Stimulated activated CD8-positive, alpha-beta memory T cell treated with anti-CD3 and anti-CD28 coated beads, Interleukin-7, amount 100 ng/mL, for 4 hours (primary cell): ENCODE data around the gene UNKL.

ENCODE experiments used
- DNase-seq, 2 donors: peaks; one replicate each; pipeline ENCODE4 v3.0.0-alpha.2; 2020; ENCODE audit warnings: low read depth in 2 of 2

The UNKL gene, protein sequence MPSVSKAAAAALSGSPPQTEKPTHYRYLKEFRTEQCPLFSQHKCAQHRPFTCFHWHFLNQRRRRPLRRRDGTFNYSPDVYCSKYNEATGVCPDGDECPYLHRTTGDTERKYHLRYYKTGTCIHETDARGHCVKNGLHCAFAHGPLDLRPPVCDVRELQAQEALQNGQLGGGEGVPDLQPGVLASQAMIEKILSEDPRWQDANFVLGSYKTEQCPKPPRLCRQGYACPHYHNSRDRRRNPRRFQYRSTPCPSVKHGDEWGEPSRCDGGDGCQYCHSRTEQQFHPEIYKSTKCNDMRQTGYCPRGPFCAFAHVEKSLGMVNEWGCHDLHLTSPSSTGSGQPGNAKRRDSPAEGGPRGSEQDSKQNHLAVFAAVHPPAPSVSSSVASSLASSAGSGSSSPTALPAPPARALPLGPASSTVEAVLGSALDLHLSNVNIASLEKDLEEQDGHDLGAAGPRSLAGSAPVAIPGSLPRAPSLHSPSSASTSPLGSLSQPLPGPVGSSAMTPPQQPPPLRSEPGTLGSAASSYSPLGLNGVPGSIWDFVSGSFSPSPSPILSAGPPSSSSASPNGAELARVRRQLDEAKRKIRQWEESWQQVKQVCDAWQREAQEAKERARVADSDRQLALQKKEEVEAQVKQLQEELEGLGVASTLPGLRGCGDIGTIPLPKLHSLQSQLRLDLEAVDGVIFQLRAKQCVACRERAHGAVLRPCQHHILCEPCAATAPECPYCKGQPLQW

DNA sequence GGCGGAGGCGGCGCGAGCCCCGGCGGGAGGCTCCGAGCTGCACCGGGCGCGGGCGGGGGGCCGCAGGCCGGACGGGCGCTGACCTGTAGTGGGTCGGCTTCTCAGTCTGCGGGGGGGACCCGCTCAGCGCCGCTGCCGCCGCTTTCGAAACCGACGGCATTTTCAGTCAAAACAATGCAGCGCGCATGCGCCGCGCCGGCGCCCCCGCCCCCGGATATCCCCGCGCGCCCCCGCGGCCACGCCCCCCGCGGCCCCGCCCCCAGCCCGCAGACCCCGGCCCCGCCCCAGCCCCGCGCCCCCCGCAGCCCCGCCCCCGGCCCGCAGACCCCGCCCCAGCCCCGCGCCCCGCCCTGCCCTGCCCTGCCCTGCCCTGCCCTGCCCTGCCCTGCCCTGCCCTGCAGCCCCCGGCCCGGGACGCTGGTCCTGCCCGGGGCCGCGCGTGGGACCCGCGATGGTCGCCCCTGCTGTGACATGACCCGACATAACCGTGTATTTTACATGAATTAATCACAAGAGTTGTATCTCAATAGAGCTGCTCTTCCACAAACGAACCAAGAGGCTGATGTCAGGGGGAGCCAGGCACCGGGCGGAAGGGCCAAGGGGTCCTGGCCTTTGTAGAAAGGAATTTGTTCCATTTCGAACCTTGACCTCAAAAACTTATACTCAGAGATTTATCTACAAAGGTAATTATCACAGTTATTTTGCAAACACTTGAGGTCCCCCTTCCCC lies at the start of gene UNKL:
Gene UNKL (minus strand): TSS at position 173 of the 729 bp plus-strand sequence. CDS start 13 bp downstream, at position 160.
- DNase-seq = peak; percentile 59 to 78

DNA sequence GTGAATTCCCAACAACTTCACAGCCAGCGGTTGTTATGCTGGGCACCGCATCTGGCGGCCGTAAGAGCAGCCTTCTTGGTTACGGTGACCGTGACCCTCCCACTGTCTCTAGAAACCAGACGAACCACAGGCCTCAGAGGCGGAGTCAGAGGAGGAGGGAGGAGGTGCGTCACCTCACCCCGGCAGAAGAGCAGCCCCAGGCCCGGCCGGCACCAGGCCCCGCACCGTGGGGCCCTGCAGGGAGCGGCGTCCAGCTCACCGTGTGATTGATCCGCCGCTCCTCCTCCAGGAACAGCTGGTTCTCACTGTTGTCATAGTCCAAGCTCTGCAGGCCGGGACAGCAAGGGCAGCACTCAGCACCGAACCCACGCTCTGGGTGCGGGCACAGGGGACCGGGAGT lies 46.6 kb upstream of the UNKL start:
- DNase-seq = no peak

DNA sequence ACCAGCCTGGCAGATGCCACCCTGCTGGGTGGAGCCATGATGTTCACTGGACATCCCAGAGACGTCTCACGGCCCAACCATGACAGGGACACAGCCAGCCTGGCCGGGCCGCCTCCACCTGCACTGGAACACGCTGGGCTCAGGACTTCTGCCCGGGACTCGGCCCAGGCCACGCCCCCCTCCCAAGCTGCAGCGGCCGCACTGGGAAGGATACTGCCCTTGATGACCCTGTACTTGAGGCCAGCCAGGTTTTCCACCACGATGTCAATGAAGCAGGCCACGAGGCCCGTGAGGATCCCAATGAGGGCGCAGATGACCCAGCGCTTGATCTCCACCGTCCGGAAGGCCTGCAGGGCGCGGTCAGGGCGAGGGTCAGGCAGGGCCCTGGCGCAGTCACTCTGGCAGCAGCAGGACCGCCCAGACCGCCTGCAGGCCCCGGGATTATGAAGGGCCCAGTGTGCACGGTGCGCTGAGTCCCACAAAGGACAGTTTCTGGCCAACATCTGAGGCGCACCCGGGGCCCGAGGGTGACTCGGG lies 46.2 kb upstream of the UNKL start:
- no peak for DNase-seq

DNA sequence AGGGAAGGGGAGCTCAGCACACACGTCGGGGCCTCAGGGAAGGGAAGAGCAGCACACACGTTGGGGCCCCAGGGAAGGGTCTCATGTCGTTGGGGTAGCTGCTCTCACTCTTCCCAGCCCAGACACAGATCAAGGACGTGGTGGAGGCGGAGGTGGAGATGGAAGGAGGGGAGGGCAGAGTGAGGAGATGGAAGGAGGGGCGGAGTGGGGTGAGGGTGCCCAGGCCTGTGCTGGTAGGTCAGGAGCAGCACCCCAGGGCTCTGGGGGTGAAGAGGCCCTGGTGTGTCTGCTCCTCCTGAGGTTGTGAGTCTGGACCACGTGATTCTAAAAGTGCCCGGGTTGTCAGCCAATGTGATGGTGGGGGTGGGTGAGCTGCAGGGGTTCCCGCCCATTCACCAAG lies 45.5 kb upstream of the UNKL start:
- DNase-seq = no peak

DNA sequence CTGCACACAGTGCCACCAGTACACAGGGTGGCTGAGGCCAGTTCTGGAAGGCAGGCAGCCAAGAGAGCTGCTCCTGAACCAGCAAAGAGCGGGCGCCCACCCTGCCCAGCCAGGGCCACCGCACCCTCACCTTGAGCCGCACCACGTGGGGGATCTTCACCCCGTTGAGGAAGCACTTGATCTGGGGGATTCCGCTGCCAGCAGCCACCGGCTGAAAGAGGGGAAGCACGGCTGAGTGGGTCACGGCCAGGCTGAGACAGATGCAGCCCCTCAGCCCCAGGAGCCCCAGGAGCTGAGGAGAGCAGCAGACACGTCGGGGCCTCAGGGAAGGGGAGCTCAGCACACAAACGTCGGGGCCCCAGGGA lies 44.5 kb upstream of the UNKL start:
- DNase-seq = no peak

DNA sequence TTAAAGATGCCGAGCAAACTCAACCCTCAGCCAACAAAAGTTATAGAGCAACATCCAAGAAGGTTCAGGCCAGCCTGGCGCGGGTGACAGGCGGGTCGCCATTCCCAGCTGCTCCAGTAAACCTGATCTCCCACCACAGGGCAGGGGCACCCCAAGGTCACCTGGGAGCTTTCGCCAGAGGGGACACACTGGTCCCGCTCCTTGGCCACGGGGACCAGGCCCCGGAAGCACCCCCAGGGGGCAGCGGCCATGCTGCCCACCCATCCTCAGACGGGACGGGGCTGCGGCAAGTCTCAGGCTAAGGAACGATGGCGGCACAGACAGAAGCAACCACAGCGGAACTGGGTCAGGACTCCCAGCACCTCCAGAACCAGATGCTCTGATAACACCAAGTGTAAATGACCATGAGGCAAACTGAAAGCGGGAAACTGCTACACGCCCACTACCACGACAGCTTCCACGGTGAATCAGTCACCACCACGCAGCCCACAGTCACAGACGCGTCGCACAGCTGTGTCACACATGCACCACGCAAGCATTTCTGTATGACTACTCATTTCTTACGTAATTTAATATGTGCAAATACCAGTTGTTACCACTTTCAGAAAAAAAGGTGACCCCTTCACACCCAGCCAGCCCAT lies 44.0 kb upstream of the UNKL start:
- no peak for DNase-seq

DNA sequence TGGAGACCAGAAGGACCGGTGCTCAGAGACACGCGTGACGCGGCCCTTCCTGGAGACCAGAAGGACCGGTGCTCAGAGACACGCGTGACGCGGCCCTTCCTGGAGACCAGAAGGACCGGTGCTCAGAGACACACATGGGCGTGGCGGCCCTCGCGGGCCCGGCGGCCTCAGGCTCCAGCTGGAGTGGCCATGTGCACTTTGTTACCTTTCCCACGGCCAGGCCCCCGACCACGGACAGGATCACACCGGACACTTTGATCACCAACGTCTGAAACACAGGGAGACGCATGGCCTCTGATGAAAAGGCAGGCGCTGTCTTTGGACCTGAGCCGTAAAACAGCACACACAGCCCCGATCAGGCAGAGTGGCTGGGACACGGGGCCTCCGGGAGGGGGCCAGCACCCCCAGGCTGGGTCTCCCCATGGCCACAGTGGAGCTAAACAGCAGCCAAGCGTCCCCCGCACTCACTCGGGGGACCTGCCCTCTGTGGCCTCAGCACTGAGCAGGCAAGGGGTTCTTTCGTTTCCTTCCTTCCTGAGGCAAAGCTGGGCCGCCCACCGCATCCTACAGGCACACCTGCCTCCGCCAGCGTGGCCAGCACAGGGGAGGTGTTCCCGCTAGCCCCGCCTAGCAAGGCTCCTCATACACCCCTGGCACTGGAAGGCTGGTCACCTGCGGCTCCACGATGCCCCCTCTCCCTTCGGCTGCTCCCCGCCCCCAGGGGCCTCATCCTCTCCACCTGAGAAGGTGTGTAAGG lies 43.2 kb upstream of the UNKL start:
- DNase-seq = no peak

DNA sequence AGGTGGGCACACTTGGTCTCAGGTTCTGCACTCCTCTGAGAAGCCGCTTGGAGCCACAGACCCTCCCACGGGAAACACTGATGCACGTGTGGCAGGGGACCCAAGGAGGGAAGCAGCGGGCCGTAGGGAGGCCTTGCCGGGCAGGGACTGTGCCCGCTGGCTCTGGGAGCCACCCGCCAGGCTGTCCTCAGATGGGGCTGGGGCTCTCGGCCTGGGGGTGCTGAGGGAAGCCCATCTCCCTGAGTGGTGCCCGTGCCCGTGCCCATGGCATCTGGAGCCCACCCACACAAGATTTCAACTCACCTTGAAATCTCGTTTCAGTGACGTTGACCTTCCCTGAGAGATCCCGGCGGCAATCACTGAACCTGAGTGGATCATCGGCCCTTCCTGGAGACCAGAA lies 42.4 kb upstream of the UNKL start:
- no peak for DNase-seq

DNA sequence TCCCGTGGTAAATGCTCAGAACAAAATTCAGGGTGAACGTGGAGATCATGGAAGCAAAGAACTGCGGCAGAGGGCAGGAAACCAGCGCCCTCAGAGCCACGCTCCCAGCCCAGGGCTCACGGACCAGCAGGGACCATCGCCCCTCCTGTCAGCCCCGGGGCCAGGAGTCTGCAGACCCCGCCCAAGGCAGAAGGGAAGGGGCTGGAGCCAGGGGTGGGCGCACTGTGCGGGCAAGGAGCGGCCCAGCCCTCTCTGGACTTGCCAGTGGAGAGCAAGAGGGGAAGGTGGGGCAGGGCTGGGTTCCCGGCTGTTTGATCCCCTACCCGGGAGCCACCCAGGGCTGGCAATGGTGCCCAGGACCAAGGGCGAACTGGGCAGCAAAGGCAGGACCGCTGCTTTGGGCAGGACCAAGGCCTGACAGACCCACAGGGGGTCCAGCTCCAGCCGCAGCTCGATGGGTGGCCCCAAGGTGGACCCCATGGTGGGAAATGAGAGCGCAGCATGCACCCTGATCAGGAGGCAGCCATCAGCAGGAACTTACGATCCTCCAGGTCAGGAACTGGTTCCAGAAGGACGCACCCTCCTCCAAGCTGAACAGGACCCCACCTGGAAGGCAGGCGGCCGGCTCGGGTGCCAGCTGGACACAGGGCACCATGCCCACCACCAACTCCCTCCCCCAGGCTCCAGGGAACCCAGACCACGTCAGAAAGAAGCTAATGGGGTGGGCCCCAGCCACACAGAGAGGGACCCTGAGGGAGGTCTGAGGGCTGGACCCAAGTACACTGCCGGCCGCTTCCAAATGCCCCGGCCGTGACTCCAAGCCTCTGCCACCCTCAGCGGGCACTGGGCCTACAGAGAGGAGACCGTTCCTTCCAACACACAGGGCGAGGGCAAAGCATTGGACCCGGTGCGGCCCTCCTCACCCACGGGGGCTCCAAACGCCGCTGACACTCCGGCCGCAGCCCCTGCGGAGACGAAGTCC lies 41.0 kb upstream of the UNKL start:
- no peak for DNase-seq

DNA sequence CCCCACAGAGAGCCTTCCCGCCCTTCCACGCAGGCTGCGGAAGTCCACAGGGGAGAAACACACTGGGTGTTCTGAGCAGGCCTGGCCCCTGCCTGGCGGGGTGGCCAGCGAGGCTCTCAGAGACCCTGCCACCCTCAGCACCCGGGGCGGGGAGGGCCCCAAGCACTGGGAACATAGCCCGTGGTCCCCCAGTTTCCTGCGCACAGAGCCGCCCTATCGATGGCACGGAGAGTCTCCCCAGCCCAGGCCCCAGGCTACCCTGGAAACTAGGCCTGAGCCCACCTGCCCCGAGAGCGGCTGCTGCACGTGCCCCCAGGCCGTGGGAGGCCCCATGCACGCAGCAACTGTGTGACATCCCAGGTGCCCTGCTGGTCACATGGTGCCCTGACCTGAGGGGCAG lies 40.1 kb upstream of the UNKL start:
- DNase-seq = no peak

DNA sequence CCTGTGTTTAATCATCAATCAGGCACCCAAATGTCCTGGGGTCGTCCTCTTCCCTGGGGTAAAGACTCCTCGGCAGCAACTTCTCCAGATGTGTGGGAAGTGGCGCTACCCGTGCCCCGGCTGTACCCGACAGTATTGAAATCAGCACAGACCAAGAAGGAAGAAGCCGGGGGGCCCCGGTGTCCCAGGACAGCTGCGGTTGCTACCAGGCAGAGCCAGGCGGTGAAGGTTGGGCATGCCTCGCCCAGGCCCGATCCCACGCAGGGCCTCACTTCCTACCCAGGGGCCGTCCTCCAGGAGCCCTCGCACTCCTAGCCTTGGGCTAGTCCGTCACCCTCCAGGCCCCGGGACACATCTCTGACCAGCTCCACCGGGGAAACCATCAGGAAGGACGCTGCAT lies 38.8 kb upstream of the UNKL start:
- no peak for DNase-seq

DNA sequence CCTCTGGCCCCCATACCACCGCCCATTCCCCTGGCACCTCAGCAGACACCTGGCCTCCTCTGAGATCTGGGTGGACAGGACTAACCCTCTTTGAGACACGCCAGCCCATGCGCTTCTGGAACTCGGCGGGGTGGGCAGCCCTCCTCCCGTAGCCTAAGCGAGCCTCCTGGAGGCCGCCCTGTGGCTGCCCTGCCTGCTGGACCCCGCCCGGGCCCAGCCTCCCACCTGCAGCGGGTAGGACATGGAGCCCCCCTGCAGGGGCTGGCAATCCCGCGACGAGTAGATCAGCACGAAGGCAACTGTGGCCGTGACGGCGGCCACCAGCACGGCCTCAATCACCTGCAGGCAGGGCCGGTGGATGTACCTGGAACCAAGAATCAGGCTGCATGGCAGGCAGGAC lies 38.0 kb upstream of the UNKL start:
- DNase-seq = no peak

DNA sequence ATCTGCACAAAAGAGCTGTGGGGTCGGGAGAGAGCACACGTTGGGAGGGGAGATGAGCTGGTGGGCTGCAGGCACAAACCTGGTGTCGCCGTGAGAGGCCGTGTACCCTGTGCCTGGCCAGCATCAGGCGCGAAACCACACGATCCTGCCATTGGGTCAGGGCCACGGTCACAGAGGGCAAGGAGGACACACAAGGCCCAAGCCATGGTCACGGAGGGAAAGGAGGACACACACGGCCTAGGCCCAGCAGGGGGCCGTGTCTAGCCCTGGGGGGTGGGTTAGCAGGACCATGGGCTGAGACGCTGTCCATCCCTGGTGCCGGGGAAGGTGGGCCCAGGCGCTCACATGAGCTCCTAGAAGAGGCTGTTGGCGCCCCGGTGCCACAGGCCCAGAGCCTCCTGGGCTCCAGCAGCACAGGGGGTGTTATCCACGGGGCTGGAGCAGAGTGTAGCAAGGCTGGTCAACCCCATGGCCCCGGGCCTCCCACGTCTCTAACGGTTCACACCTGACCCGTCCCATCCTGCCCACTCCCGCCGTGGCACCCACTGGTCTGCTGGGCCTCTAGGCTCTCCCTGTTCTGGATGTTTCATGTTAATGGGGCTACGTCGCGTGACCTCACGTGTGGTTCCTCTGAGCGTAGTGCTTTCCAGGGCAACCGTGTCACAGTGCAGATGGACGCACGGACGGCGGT lies 37.3 kb upstream of the UNKL start:
- no peak for DNase-seq

DNA sequence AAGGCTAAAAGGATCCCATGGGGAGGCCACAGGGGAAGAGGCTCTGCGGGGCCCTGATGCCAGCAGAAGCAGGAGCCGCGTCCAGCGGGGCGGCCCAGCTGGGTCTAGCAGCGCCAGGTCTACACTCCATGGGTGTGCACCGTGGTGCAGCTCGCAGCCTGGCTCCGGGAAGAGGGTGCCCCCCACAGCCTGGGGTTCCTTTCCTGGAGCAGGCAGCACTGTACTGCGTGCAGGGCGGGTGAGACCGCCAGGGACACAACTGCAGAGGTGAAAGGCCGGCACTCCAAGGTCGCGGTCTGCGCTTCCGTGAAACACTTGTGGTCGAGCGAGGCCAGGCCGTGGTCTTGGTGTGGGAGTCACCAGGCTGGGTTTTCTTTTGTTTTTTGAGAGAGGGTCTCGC lies 36.3 kb upstream of the UNKL start:
- no peak for DNase-seq

DNA sequence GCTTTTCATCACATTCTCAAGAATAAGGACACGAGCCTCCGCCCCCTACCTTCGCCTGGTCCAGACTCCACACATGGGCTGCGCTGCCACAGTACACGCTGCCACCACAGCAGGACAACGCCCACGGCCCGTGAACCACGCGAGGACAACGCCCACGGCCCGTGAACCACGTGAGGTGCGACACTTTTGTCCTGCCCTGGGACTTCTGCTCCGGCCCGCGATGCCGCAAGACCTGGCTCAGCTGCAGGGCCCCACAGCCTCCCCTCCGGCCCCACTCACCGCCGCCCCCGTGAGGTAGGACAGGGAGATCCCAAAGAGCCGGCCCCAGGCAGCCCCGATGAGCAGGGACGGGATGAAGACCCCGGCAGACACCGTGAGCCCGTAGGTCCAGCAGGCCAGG lies 35.7 kb upstream of the UNKL start:
- DNase-seq = no peak

DNA sequence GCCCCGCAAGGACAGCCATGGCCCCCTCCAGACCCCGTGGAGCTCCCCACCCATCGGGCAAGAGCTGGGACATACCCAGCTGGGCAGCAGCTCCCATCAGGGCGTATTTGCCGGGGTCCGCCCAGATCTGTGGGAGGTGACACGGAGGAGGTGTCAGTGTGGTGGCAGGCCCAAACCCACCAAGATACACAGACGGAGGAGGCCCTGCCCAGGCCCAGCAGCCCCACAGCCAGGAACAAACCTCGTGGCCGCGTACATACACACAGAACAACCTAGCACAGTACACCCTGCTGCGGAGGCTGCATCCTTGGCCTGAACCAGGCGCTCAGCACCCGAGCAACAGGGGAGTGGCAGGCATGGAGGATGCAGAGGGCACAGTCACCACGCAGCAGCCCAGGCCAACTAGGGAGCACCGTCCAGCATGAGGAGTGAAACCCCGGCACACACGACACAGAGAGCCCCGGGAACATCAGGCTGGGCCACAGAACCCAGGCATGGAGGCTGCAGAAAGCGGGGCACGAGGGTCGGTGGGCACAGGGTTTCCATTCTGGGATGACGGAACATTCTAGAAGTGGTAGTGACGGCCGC lies 34.8 kb upstream of the UNKL start:
- no peak for DNase-seq

DNA sequence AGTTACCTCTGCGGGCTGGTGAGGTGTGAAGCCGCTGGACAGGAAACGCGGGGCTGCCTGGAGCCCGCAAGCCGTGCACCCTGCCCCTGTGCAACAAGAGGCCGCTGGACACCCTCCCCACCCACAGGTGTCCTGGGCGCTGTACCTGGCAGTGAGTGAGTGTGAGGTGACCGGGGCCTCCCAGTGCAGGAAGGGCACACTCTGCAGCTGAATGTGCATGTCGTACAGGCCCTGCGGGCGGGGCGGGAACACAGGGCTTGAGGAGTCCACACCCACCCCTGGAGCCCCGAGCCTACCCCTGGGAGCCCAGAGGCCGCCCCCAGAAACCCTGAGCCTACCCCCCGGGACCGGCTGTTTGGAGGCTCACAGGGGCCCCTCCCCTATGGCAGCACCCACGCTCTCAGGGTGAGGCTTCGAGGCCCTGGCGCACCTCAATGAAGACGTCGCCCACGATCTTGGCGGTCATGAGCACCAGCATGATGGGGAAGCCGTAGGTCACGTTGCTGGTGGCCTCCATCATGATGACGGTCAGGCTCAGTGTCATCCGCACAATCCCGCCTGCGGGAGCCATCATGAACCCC lies 34.1 kb upstream of the UNKL start:
- no peak for DNase-seq

DNA sequence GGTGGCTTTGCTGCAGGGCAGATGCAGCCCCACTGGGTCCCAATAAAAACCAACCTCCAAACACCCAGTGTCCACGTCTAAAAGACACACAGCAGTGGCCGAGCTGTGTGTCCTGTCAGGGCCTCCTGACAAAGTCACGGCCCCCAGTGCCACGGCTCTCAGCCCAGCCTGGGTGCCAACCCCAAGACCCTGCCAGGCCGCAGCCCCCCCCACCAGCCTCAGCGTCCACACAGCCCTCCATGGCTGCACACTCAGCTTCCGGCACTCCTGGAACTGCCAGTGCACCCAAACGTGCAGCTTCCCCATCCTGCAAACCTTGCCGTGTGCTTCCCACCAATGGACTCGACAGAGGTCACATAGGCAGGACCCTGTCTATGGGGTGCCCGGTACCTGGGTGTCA lies 33.5 kb upstream of the UNKL start:
- no peak for DNase-seq
